ENCODE measurements around the gene ARV1. TPM values are rescaled to one million over a fixed set of nuclear protein-coding genes. Genes with fewer than 3 reads are reported as not detected.
"Not testable (repeated sequence)": the region's sequence is repeated elsewhere in the genome, so short reads cannot be mapped to it uniquely, and the experiment has no call there.

Gene ARV1
- polyA plus RNA-seq, 1 donor from 2014 or later: 63.4 TPM

DNA sequence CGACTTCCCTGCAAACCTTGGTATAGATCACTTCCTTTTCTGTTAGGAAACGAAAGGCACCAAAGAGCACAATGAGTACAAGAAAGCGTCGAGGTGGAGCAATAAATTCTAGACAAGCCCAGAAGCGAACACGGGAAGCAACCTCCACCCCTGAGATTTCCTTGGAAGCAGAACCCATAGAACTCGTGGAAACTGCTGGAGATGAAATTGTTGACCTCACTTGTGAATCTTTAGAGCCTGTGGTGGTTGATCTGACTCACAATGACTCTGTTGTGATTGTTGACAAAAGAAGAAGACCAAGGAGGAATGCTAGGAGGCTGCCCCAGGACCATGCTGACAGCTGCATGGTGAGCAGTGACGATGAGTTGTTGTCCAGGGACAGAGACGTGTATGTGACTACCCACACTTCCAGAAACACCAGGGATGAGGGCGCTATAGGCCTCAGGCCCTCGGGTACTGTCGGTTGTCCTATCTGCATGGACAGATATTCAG is 42.7 kb downstream of the ARV1 start:
- no peak for TF ChIP-seq MXI1 (conservative IDR thresholded peaks at IDR 0.05; ENCODE audit: poor library complexity, severe bottlenecking)
- TF ChIP-seq, protein P1, sequence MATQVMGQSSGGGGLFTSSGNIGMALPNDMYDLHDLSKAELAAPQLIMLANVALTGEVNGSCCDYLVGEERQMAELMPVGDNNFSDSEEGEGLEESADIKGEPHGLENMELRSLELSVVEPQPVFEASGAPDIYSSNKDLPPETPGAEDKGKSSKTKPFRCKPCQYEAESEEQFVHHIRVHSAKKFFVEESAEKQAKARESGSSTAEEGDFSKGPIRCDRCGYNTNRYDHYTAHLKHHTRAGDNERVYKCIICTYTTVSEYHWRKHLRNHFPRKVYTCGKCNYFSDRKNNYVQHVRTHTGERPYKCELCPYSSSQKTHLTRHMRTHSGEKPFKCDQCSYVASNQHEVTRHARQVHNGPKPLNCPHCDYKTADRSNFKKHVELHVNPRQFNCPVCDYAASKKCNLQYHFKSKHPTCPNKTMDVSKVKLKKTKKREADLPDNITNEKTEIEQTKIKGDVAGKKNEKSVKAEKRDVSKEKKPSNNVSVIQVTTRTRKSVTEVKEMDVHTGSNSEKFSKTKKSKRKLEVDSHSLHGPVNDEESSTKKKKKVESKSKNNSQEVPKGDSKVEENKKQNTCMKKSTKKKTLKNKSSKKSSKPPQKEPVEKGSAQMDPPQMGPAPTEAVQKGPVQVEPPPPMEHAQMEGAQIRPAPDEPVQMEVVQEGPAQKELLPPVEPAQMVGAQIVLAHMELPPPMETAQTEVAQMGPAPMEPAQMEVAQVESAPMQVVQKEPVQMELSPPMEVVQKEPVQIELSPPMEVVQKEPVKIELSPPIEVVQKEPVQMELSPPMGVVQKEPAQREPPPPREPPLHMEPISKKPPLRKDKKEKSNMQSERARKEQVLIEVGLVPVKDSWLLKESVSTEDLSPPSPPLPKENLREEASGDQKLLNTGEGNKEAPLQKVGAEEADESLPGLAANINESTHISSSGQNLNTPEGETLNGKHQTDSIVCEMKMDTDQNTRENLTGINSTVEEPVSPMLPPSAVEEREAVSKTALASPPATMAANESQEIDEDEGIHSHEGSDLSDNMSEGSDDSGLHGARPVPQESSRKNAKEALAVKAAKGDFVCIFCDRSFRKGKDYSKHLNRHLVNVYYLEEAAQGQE (IDR thresholded peaks at IDR 0.05; ENCODE audit: borderline replicate concordance): no peak
- TF ChIP-seq EZH2 (IDR thresholded peaks at IDR 0.05; ENCODE audit: borderline replicate concordance, insufficient read depth, low read length, poor library complexity, severe bottlenecking): no peak
- TF ChIP-seq, protein P2, sequence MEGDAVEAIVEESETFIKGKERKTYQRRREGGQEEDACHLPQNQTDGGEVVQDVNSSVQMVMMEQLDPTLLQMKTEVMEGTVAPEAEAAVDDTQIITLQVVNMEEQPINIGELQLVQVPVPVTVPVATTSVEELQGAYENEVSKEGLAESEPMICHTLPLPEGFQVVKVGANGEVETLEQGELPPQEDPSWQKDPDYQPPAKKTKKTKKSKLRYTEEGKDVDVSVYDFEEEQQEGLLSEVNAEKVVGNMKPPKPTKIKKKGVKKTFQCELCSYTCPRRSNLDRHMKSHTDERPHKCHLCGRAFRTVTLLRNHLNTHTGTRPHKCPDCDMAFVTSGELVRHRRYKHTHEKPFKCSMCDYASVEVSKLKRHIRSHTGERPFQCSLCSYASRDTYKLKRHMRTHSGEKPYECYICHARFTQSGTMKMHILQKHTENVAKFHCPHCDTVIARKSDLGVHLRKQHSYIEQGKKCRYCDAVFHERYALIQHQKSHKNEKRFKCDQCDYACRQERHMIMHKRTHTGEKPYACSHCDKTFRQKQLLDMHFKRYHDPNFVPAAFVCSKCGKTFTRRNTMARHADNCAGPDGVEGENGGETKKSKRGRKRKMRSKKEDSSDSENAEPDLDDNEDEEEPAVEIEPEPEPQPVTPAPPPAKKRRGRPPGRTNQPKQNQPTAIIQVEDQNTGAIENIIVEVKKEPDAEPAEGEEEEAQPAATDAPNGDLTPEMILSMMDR (IDR thresholded peaks at IDR 0.05; ENCODE audit: poor library complexity, severe bottlenecking): no peak
- no peak for TF ChIP-seq TAF1 (IDR thresholded peaks at IDR 0.05; ENCODE audit: low read depth)
- TF ChIP-seq EP300 (conservative IDR thresholded peaks at IDR 0.05; ENCODE audit: poor library complexity, severe bottlenecking): no peak
- TF ChIP-seq POLR2AphosphoS5 (IDR thresholded peaks at IDR 0.05): no peak
- TF ChIP-seq RAD21 (conservative IDR thresholded peaks at IDR 0.05): no peak
- Histone ChIP-seq H3F3A (ENCODE audit: insufficient read depth, low read length, poor library complexity, severe bottlenecking) (no peaks in the 10 kb centered on the region), H4K20me1 (ENCODE audit: insufficient read depth) (no peaks in the 10 kb centered on the region), H2AFZ (ENCODE audit: low read depth, low read length) (no peak overlapping the region), H3K79me2 (replicated peaks; ENCODE audit: insufficient read depth, low read length) (no peaks in the 10 kb centered on the region), H3K9me3 (ENCODE audit: low read length) (no peaks in the 10 kb centered on the region), H3K4me3 (ENCODE audit: low read length) (no peak overlapping the region), H3K4me2 (ENCODE audit: low read length) (no peak overlapping the region), H3K9ac (ENCODE audit: low read length) (no peak overlapping the region), H3K27me3 (ENCODE audit: insufficient read depth, low read depth, low read length) (no peaks in the 10 kb centered on the region), H3K27ac (ENCODE audit: low read length) (no peak overlapping the region), H3K36me3 (ENCODE audit: insufficient read depth, low read length) (no peaks in the 10 kb centered on the region), H3K9me2 (ENCODE audit: insufficient read depth, low read length) (no peaks in the 10 kb centered on the region)

DNA sequence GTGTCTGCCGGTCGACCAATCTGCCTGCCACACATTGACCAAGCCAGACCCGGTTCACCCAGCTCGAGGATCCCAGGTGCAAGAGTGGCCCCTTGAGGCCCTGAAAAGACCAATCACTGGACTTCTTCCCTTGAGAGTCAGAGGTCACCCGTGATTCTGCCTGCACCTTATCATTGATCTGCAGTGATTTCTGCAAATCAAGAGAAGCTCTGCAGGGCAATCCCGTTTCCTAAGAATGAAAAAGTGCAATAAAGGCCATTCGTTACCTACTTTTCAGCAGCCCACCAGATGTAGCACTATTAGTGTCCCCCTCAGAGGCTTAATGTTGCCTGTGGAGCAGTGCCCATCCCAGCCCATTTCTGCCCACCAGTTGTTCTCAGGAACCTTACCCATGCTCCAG is 43.6 kb downstream of the ARV1 start:
- H4K20me1 ChIP-seq (ENCODE audit: insufficient read depth); H3K9ac ChIP-seq (ENCODE audit: low read length); H2AFZ ChIP-seq (ENCODE audit: low read depth, low read length); H3F3A ChIP-seq (ENCODE audit: insufficient read depth, low read length, poor library complexity, severe bottlenecking); H3K79me2 ChIP-seq (replicated peaks; ENCODE audit: insufficient read depth, low read length); H3K4me3 ChIP-seq (ENCODE audit: low read length); H3K27ac ChIP-seq (ENCODE audit: low read length); H3K4me2 ChIP-seq (ENCODE audit: low read length); H3K36me3 ChIP-seq (ENCODE audit: insufficient read depth, low read length); H3K9me3 ChIP-seq (ENCODE audit: low read length); H3K27me3 ChIP-seq (ENCODE audit: insufficient read depth, low read depth, low read length); H3K9me2 ChIP-seq (ENCODE audit: insufficient read depth, low read length): not testable (repeated sequence)

DNA sequence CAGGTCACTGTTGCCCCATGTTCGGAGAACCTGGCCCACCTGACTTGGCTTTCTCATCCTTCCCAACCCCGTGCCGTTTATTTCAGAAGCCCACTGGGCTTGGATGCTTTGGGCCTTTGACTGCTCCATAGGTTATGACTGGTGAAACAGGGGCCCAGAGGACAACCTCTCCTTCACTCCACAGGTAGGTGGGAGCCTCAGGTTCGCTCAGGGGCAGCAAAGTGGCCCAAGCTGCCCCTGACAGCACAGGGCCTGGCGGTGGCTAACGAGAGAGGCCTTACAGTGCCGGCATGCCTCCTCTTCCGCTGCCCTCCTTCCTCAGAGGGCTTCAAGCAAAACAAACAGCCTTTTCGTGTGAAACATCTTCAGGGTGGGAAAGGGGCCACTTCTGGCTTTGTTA is 44.3 kb downstream of the ARV1 start:
- no peaks in the 10 kb centered on the region for H3K27me3 ChIP-seq (ENCODE audit: insufficient read depth, low read depth, low read length)
- no peaks in the 10 kb centered on the region for H4K20me1 ChIP-seq (ENCODE audit: insufficient read depth)
- no peaks in the 10 kb centered on the region for H3K36me3 ChIP-seq (ENCODE audit: insufficient read depth, low read length)
- H3K9ac ChIP-seq (ENCODE audit: low read length): no peak overlapping the region
- H3K27ac ChIP-seq (ENCODE audit: low read length): no peak overlapping the region
- H3K9me2 ChIP-seq (ENCODE audit: insufficient read depth, low read length): no peaks in the 10 kb centered on the region
- no peak overlapping the region for H3K4me2 ChIP-seq (ENCODE audit: low read length)
- no peaks in the 10 kb centered on the region for H3K79me2 ChIP-seq (replicated peaks; ENCODE audit: insufficient read depth, low read length)
- H3K9me3 ChIP-seq (ENCODE audit: low read length): no peaks in the 10 kb centered on the region
- TF ChIP-seq POLR2AphosphoS5 (IDR thresholded peaks at IDR 0.05) (no peak), SMC3 (conservative IDR thresholded peaks at IDR 0.05; ENCODE audit: poor library complexity) (no peak), TAF1 (IDR thresholded peaks at IDR 0.05; ENCODE audit: low read depth) (no peak), EP300 (conservative IDR thresholded peaks at IDR 0.05; ENCODE audit: poor library complexity, severe bottlenecking) (no peak), RAD21 (conservative IDR thresholded peaks at IDR 0.05) (no peak), EZH2 (IDR thresholded peaks at IDR 0.05; ENCODE audit: borderline replicate concordance, insufficient read depth, low read length, poor library complexity, severe bottlenecking) (no peak), MXI1 (conservative IDR thresholded peaks at IDR 0.05; ENCODE audit: poor library complexity, severe bottlenecking) (no peak)
- TF ChIP-seq, protein P2 (IDR thresholded peaks at IDR 0.05; ENCODE audit: poor library complexity, severe bottlenecking): no peak
- TF ChIP-seq, protein P1 (IDR thresholded peaks at IDR 0.05; ENCODE audit: borderline replicate concordance): no peak
- no peak overlapping the region for H2AFZ ChIP-seq (ENCODE audit: low read depth, low read length)
- H3K4me3 ChIP-seq (ENCODE audit: low read length): no peak overlapping the region
- H3F3A ChIP-seq (ENCODE audit: insufficient read depth, low read length, poor library complexity, severe bottlenecking): no peaks in the 10 kb centered on the region
